Endometrial microvascular endothelial cells (primary cell): ENCODE measurements around the gene PRR11. TPM values are rescaled to one million over a fixed set of nuclear protein-coding genes. Genes with fewer than 3 reads are reported as not detected.
"Not testable (repeated sequence)": the region's sequence is repeated elsewhere in the genome, so short reads cannot be mapped to it uniquely, and the experiment has no call there.

Source experiments
- in situ Hi-C: cut with HindIII; loops from 2 replicates; pipeline ENCODE4 v1.10.0; 2017; ENCODE audit warnings: low sequenced_read_pairs, low pct_unique_long_range_greater_than_20kb; ENCODE audit errors: inconsistent ontology term
- total RNA-seq: library from RNA; depleted of rRNA; stranded (reverse); fragments of >200 nt; gene quantifications from one replicate; pipeline ENCODE4 v1.2.3, GENCODE V29; 2015; ENCODE audit errors: inconsistent ontology term

The PRR11 gene
- total RNA-seq, 1 donor from 2014 or later = 54.0 TPM

- in situ Hi-C loops = no loop called here
Measured at GRCh38 chr17:59186850-59187249, 31.3 kb downstream of the PRR11 start.

- in situ Hi-C loops = no loop called here
Measured at GRCh38 chr17:59190806-59191205, 35.3 kb downstream of the PRR11 start.

DNA sequence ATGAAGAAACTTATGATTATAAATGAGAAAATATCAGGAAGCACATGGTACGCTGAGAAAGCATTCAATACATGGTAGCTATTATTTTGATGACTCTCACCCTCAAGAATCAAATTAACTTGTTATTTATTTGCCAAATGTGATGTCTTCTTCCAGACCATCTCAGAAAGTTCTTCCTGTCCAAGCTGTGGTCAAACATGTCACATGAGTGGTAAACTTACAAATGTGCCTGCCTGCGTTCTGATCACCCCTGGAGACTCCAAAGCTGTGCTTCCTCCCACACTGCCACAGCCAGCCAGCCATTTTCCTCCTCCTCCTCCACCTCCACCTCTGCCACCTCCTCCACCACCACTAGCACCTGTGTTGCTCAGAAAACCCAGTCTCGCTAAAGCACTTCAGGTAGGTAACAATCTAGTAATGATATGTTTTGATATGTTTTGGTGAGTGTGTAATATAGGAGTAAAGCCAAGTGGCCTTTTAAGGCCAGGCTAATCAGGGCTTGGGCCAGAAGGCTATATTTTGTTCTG is 37.9 kb downstream of the PRR11 start:
- in situ Hi-C loops = no loop called here

DNA sequence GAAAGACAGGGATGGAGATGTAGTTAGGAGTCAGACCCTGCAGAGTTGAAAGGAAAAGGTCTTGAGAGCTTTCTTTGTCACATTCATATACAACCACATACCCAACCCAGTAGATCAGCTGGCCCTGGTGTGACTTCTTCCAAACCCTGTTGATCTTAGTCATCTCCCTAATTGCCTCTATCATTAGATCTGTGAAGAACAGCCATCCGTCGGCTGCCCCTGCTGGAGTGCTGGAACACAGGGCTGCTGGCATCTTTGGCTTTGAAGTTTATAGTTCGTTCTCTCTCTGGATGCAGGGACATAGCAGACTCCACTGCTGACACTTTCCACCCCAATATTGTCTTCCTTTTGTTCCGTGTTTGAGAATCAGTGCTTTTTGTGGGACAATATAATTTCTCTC is 43.9 kb downstream of the PRR11 start:
- in situ Hi-C loops = no loop called here

DNA sequence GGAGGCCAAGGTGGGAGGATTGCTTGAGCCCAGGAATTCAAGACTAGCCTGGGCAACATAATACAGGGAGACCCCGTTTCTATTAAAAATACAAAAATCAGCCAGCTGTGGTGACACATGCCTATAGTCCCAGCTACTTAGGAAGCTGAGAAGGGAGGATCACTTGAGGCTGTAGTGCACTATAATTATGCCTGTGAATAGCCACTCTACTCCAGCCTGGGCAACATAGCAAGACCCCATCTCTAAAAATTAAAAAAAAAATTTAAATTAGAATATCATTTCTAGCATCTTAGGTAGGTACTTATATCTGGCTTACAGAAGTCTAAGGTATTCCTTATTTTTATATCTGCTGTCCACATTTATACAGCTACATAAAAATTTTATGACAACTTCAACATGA is 46.8 kb downstream of the PRR11 start:
- in situ Hi-C loops = no loop called here

GRCh38 chr17:59219370-59219769 is 63.8 kb downstream of the PRR11 start:
- in situ Hi-C loops = no loop called here

- in situ Hi-C loops = no loop called here
Measured at GRCh38 chr17:59219992-59220327, 64.4 kb downstream of the PRR11 start.

DNA sequence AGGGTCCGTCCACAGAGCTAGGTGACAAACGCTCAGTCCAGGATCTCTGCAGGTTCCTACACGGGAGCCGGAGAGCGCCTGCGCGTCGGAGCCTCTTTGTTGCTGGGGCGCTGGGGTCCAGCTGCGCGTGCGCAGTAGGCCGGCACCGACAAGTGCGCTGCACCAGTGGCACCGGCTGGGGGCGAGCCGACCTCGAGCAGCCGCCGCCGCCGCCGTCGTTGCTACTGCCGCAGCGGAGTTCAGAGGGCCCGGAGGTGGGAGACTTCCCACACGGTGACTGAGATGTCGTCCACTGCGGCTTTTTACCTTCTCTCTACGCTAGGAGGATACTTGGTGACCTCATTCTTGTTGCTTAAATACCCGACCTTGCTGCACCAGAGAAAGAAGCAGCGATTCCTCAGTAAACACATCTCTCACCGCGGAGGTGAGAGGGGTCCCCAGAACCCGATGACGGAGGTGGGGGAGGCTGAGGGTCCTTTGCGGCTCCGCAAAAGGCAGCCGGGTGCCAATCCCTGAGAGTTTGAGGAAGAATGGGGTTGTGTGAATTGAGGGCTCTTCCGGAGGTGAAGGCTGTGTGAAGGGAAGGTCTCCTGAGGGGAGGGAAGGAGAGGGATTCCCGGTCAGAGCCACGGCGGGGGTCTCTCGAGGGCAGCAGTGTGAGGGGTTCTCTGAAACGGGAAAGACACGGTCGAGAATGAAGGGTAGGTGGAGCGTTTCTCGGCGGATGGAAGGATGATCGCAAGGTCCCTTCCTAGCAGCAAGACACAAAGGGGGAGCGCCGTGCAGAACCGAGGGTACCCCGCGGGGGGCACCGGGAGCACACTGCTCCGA is 65.0 kb downstream of the PRR11 start, which contains the start of gene GDPD1:
Gene GDPD1, plus strand, starts transcription at position 184 of the 831 bp plus-strand sequence. Its CDS starts 99 bp downstream, at position 283.
- in situ Hi-C loops = no loop called here

DNA sequence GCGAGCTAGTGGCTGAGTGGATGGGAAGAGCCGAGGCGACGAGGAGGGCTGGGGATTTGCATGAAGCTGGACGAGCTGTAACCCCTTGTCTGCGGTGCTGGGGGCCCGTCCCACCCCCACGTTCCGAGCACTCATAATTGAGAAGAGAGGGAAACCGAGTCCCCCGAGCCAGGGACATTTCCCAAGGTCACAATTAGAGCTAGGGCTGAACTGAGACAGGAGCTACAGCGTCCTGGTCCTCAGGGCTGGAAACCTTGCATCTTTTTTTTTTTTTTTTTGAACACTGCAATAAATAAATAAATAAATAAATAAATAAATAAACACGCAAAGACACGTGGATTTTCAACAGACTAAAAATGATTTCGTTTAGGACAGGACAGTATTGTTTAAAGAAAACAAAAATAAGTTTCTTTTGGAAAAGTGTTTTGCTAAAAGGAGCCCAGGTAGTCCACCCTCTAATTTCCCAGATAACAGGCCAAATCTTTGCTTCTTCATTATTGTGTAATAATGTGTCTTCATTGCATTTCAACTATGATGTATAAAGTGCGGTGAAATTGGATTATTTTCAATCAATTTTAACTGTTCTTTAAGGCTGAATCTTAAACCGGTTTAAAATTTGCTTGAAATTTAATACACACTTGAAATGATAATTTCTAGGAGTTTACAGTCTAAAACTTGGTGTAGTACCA is 65.8 kb downstream of the PRR11 start:
- in situ Hi-C loops = no loop called here

GRCh38 chr17:59223813-59224212 is 68.3 kb downstream of the PRR11 start:
- in situ Hi-C loops = no loop called here

- in situ Hi-C loops = not testable (repeated sequence)
Measured at GRCh38 chr17:59228588-59228987, 73.0 kb downstream of the PRR11 start.

- in situ Hi-C loops = no loop called here
Measured at GRCh38 chr17:59230764-59231163, 75.2 kb downstream of the PRR11 start.

GRCh38 chr17:59234631-59235030 is 79.1 kb downstream of the PRR11 start:
- in situ Hi-C loops = no loop called here

DNA sequence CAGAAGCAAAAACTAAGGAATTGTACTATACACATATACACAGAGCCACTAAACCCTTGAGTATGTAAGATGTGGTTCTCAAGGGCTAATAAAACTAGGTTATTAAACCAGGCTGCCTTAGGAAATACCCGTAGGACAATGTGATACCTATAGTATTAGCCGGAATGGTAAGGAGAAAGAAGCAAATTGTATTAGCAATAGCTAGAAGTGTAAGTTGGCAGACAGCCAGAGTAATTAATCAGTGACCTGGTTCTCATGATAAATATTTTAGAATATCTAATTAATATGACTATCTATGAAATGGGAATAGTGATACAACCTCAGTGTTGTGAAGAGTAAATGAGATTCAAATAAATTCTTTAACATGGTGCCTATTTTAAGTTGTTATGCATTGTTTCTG is 83.4 kb downstream of the PRR11 start:
- in situ Hi-C loops = no loop called here

DNA sequence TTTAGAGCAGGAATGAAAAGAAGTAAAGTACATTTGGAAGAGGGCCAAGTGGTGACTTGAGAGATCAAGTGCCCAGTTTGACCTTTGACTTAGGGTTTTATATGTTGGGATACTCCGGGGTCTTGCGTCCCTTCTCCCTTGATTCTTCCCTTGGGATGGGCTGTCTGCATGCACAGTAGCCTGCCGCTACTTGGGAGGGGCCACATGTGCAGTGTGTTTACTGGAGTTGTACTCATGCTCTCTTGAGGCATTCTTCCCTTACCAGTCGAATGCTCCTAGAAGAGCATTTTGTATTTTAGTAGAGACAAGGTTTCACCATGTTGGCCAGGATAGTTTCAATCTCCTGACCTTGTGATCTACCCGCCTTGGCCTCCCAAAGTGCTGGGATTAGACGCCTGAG is 88.5 kb downstream of the PRR11 start:
- in situ Hi-C loops = no loop called here

Other genes starting within 250 kb of the PRR11 start
- 63.7 TPM for gene TRIM37, start 48.9 kb upstream of the PRR11 start, total RNA-seq
- 105 TPM for gene SKA2, start 560 bp upstream of the PRR11 start, total RNA-seq
- 21.2 TPM for gene SMG8, start 54.3 kb downstream of the PRR11 start, total RNA-seq
- gene GDPD1, start 64.8 kb downstream of the PRR11 start, total RNA-seq = 6.4 TPM
- 15.0 TPM for gene YPEL2, start 175.9 kb downstream of the PRR11 start, total RNA-seq